Endothelial cell of umbilical vein (primary cell): ENCODE measurements around the gene CALD1.

ENCODE experiments used
- CTCF ChIP-seq, 2 donors: IDR thresholded peaks; 1 replicate in 1 of 2; 2 replicates in 1 of 2; pipeline ENCODE4 v1.5.1; 2011; ENCODE audit warnings: low read length in 2 of 2, mild to moderate bottlenecking in 2 of 2, moderate library complexity in 2 of 2, control low read depth in 1 of 2, inconsistent platforms in 1 of 2, low read depth in 1 of 2; ENCODE audit not compliant: insufficient read depth in 1 of 2; ENCODE audit errors: extremely low read depth in 1 of 2
- EZH2 ChIP-seq: IDR thresholded peaks from 2 replicates; pipeline ENCODE4 v1.6.1; 2012; ENCODE audit warnings: borderline replicate concordance, low read depth, mild to moderate bottlenecking, moderate library complexity, low read length, inconsistent platforms; ENCODE audit not compliant: severe bottlenecking
- POLR2A ChIP-seq: IDR thresholded peaks from 2 replicates; pipeline ENCODE4 v1.6.1; 2012; ENCODE audit warnings: low read depth, mild to moderate bottlenecking, control low read depth, low read length
- POLR2AphosphoS5 ChIP-seq: IDR thresholded peaks from 2 replicates; pipeline ENCODE4 v1.6.1; 2012; ENCODE audit warnings: low read depth, mild to moderate bottlenecking, control low read depth, low read length, moderate library complexity; ENCODE audit not compliant: insufficient read depth

GRCh38 chr7:134999136-134999535 is 219.7 kb downstream of the CALD1 start:
- TF ChIP-seq CTCF (IDR thresholded peaks at IDR 0.05; ENCODE audit: extremely low read depth in 1 of 2, insufficient read depth in 1 of 2, low read depth in 1 of 2, low read length in 2 of 2) (no peak), EZH2 (no peak), POLR2A (no peak), POLR2AphosphoS5 (no peak)
